Measurements from ENCODE around the gene DNAJC5. TPM values are rescaled to one million over a fixed set of nuclear protein-coding genes. Genes with fewer than 3 reads are reported as not detected.
"Not testable (repeated sequence)": the region's sequence is repeated elsewhere in the genome, so short reads cannot be mapped to it uniquely, and the experiment has no call there.

Gene DNAJC5
- total RNA-seq, 1 donor from 2014 or later: 30.1 TPM

DNA sequence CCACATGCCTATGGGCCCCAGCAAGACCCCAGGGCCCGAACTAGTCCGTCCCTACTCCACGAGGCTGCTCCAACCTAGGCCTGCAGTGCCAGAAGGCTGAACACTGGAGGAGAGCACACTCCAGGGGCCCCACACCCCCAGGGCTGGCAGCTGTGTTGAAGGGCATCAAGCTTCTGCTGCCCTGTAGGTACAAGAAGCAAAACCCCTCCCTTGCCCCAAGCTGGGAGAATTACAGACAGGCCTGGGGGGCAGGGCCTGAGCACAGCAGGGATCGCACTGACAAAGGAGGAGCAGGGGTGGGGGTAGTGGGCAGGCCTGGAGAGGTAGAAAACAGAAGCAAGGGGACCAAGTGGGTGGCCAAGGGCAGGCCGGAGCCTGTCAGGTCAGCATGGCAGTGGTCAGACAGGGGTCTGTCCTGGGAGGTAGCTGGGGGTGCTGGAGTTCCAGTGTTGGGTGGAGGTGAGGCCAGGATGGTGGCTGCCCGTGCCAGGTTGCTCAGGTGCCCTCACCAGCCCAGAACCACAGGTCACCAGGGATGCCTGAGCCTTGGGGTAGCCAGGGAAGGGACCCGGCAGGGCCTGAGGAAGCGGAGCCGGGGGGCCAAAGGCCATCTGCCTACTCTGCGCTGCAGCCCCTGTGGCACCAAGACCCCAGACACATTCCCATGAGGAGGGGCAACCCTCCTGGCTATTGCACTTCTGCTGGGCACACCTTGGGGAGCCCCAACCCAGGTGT, 64.2 kb downstream of the DNAJC5 start:
- ATAC-seq: no peak
- intact Hi-C loops (cut with DNase I): no loop called here
- no peak for DNase-seq (ENCODE audit: low spot score)

- intact Hi-C loops (cut with DNase I): no loop called here
- DNase-seq (ENCODE audit: low spot score) (no peak), ATAC-seq (no peak)
Observed at GRCh38 chr20:63959699-63960075, 64.8 kb downstream of the DNAJC5 start.

- intact Hi-C loops (cut with DNase I); DNase-seq (ENCODE audit: low spot score); ATAC-seq: not testable (repeated sequence)
Observed at GRCh38 chr20:63960654-63961621, 66.0 kb downstream of the DNAJC5 start.

DNA sequence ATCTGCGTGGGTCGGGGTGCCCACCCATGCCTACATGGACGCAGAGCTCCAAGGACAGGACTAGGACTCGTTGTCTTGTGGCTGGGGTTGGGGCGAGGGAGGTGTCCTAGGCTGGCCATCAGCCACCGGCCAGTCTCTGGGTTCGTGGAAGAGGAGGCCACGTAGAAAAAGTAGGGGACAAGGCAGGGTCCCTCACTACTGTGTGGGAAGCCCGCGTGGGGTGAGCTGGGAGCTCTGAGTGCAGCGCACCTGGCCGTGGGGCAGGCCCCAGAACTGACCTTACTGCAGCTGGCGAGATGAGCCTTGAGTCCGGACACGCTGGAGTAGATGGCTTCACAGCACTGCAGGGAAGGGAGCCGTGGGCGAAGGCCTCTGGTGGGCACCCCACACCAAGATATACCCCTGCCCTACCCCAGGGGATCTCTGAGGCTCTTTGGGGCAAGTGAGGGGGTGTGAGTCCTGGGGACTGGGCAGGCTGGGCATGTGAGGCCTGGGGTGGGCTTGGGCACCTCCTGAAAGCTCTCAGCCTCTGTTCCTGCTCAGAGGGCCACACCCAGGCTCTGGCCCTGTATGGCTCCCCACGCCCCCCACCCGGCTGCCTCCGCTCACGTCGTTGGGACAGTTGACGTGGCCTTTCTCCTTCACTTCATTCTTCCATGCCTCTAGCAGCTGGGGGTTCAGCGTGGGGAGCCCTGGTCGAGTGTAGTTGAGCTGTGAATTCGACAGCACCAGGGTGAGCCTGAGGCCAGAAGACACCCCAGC, 66.9 kb downstream of the DNAJC5 start:
- no peak for DNase-seq (ENCODE audit: low spot score)
- intact Hi-C loops (cut with DNase I): no loop called here

DNA sequence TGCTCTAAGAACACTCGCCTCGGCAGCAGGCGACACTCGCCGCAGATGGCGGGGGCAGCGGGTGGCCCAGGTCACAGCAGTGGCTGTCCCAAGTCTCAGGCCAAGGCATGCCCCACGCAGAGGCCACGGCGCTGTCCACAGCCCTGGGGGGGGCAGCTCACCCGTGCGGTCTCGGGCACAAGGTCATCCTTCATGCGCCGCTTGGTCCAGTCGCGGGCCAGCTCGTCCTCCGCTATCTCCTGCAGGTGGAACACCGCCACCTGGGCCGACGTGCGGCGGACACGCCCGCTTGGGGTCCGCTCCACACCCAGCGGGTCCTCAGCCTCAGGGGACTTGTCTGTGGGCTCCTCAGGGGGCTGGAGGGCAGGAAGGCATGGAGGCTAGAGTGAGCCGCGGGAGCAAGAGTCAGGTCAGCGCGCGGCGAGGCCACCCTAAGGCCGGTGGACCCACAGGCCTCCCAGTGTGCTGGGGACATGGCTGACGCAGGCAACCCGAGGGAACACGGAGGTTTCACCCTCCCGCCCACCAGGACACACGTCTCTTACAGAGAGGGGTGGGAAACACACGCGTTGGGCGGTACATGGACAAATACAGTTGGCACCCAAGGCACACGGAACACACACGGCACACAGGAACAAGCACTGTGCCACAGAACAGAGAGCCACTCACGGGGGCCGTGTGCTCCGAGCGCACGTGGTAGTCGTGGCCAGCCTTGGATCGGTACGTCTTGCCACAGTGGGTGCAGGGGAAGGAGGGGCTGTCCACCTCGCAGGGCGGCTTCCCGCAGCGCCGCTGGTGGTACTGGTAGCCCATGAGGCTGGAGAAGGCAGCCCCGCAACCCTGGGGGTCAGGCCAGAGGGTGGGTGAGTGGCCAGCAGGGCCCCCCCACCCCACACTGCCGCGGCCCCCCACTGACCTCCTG, 67.8 kb downstream of the DNAJC5 start:
- DNase-seq (ENCODE audit: low spot score) (no peak), ATAC-seq (no peak)
- intact Hi-C loops (cut with DNase I): no loop called here

More for the DNA sequence above, 66.9 kb downstream of the DNAJC5 start:
- no peak for ATAC-seq

- DNase-seq (ENCODE audit: low spot score) (no peak), ATAC-seq (no peak)
- intact Hi-C loops (cut with DNase I): no loop called here
Observed at GRCh38 chr20:63963348-63963741, 68.4 kb downstream of the DNAJC5 start.

- intact Hi-C loops (cut with DNase I): no loop called here
- no peak for ATAC-seq
Observed at GRCh38 chr20:63963784-63964301, 68.9 kb downstream of the DNAJC5 start.

DNA sequence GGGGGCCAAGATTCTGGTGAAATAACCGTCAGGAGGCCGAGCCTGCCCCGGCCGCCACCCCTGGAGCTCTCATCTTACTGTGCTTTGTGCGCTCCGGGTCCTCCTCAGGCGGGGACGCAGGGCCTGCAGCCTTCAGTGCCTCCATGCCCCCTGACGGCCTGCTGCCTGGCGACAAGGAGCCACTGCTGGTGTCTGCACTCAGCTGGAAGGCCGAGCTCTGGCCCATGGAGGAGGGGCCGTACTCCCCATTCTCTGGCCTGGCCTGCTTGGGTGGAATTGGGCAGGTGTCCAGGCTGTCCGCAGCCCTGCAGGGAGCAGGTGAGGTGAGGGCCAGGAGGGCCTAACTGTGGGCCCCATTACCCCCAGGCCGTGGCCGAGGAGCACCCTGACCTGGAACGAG, 69.5 kb downstream of the DNAJC5 start:
- ATAC-seq (no peak), DNase-seq (ENCODE audit: low spot score) (no peak)
- intact Hi-C loops (cut with DNase I): no loop called here

More at GRCh38 chr20:63963784-63964301, 68.9 kb downstream of the DNAJC5 start:
- DNase-seq (ENCODE audit: low spot score): no peak

GRCh38 chr20:63966172-63966943, 71.4 kb downstream of the DNAJC5 start:
- intact Hi-C loops (cut with DNase I): no loop called here
- ATAC-seq: no peak
- no peak for DNase-seq (ENCODE audit: low spot score)

DNA sequence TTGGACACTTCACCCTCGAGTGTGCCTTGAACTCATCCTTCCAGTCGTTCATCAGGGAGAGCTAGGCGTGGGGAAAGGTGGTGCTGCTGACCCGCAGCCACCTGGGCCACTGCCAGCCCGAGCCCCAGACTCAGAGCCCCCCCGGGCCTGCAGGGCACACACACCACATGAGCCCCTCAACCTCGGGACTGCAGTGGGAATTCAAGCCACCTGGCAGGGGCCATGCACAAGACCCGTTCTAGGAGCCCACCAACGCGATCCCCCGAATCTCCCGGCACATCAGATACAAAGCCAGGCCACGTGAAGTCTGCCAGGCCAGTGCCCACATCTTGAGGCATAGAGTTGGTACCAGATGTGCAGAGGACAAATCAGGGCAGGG, 72.0 kb downstream of the DNAJC5 start:
- ATAC-seq (no peak), DNase-seq (ENCODE audit: low spot score) (peak; percentile 55)
- intact Hi-C loops (cut with DNase I): no loop called here

- peak; percentile 56 for DNase-seq (ENCODE audit: low spot score)
- intact Hi-C loops (cut with DNase I): no loop called here
- ATAC-seq: no peak
Observed at GRCh38 chr20:63967330-63968135, 72.6 kb downstream of the DNAJC5 start.

- DNase-seq (ENCODE audit: low spot score): peak; percentile 61
Observed at GRCh38 chr20:63968136-63968927, 73.4 kb downstream of the DNAJC5 start.

GRCh38 chr20:63968928-63969760, 74.2 kb downstream of the DNAJC5 start:
- no peak for ATAC-seq
- intact Hi-C loops (cut with DNase I): no loop called here
- DNase-seq (ENCODE audit: low spot score): peak; percentile 68

More at GRCh38 chr20:63968136-63968927, 73.4 kb downstream of the DNAJC5 start:
- no peak for ATAC-seq
- intact Hi-C loops (cut with DNase I): no loop called here

- DNase-seq (ENCODE audit: low spot score) (peak; percentile 81), ATAC-seq (peak; percentile 31)
- intact Hi-C loops (cut with DNase I): no loop called here
Observed at GRCh38 chr20:63969838-63970713, 75.2 kb downstream of the DNAJC5 start, which contains the start of gene ZNF512B. Gene ZNF512B, minus strand, starts transcription at chr20:63969930. Its CDS starts 1,980 bp downstream, at chr20:63967950.

Data from sciatic nerve (tissue), 2 donors.